Aorta (tissue), 5 donors: Measurements from ENCODE around the gene PKNOX2. TPM values are rescaled to one million over a fixed set of nuclear protein-coding genes. Genes with fewer than 3 reads are reported as not detected.

ENCODE experiments used
- ATAC-seq: fragments of 200-7000 bp; cut with Tn5 transposase; one replicate; pipeline ENCODE4 v1.9.1; 2022; ENCODE audit warnings: moderate library complexity; ENCODE audit not compliant: low FRiP score
- DNase-seq, 2 donors: peaks; one replicate each; pipeline ENCODE4 v3.0.0-alpha.2; 2020
- H3K27ac ChIP-seq, 2 donors: one replicate each; pipeline ENCODE4 v1.5.1; 2013; ENCODE audit warnings: low read length in 2 of 2, mild to moderate bottlenecking in 2 of 2, moderate library complexity in 2 of 2, control low read depth in 1 of 2, inconsistent platforms in 1 of 2, low read depth in 1 of 2
- H3K27me3 ChIP-seq, 2 donors: one replicate each; pipeline ENCODE4 v1.6.1; 2013; ENCODE audit warnings: control low read depth in 1 of 2, low read length in 1 of 2, mild to moderate bottlenecking in 1 of 2, moderate library complexity in 1 of 2; ENCODE audit not compliant: insufficient read depth in 2 of 2, control insufficient read depth in 1 of 2
- H3K36me3 ChIP-seq, 2 donors: one replicate each; pipeline ENCODE4 v1.6.1; 2013; ENCODE audit warnings: control low read depth in 1 of 2, low read length in 1 of 2, mild to moderate bottlenecking in 1 of 2; ENCODE audit not compliant: insufficient read depth in 2 of 2, control insufficient read depth in 1 of 2
- H3K4me1 ChIP-seq, 2 donors: one replicate each; pipeline ENCODE4 v1.6.1; 2013; ENCODE audit warnings: low read length in 2 of 2, control low read depth in 1 of 2, mild to moderate bottlenecking in 1 of 2, moderate library complexity in 1 of 2; ENCODE audit not compliant: insufficient read depth in 2 of 2, control insufficient read depth in 1 of 2
- H3K4me3 ChIP-seq, 2 donors: one replicate each; pipeline ENCODE4 v1.5.1; 2013; ENCODE audit warnings: low read length in 2 of 2, control low read depth in 1 of 2, mild to moderate bottlenecking in 1 of 2
- H3K9me3 ChIP-seq: one replicate; pipeline ENCODE4 v1.6.1; 2013; ENCODE audit warnings: mild to moderate bottlenecking, low read length; ENCODE audit not compliant: control insufficient read depth
- WGBS, 2 donors: extraction: QIAGEN DNeasy Blood & Tissue Kit; methylation state at CpG; one replicate each; pipeline ENCODE4 v1.1.7; 2013; 5-methylcytosine and 5-hydroxymethylcytosine counted together
- intact Hi-C, 2 donors: fragments of 100-400 bp; cut with DNase I; formaldehyde crosslinking; loops; one replicate each; pipeline versions ENCODE4 v1.14.2 to v1.15.0; 2022
- polyA plus RNA-seq, 2 donors: library from polyadenylated mRNA; stranded (reverse); fragments of 200-250 nt; gene quantifications; one replicate each; pipeline ENCODE4 v1.2.3, GENCODE V29; 2013
- total RNA-seq, 2 donors: library from RNA; stranded (reverse); fragmentation: NEBNext Ultra II Directional; extraction: Animal tissue kit (Norgen Biotek cat#: 25700); gene quantifications; one replicate each; pipeline ENCODE4 v1.2.1, GENCODE V29; 2021
- donor health status: healthy with polysubstance abuse.
- donor health status: Bipolar disorder and iron deficiency.
- donor health status: DM: no; HTN: no; CAD: no.
- donor health status: DM: no; HTN: no; CAD: no.
- donor health status: DM: yes; HTN: yes; CAD: no.

Gene PKNOX2
- total and polyA plus RNA-seq, 4 donors, result 1.8 to 19.8 (median 5.8) TPM

DNA sequence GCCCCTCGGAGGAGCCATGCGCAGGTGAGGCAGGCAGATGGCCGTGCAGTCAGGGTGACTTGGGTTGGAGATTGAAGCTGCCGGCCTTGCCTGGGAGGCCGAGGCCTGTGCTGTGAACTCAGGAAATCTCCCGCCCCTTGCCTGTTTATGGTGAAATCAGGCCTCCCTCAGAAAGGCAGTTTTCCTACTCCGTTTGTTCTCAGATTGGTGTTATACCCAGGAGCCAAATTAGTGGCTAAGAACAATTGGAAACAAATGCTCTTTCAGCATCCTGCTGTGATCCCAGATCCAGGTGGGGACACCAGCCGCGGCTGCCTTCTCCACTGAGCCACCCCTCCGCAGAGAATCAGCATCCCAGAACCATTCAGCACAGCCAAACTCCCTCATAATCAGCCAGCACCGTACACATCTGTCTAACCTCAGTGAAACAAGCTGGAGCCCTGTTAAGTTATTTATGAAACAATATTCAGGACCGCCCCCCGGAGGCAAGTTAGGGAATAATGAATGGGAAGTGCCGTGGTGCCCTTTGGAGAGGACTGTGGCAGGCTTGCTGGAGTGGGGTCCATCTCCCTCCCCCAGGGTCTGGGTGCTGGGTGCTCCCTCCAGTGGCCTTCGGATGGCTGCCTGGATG lies 60.0 kb downstream of the PKNOX2 start:
- Histone ChIP-seq H3K4me1 (no peaks in the 10 kb centered on the region), H3K9me3 (no peaks in the 10 kb centered on the region), H3K27ac (no peak overlapping the region), H3K36me3 (no peaks in the 10 kb centered on the region), H3K27me3 (no peaks in the 10 kb centered on the region), H3K4me3 (no peak overlapping the region)
- no peak for ATAC-seq
- peak in 1 of 2 donors; percentile 76 for DNase-seq
- 50 to 54% methylated on average over 15 of the region's 15 CpGs for WGBS, 2 donors
- intact Hi-C loops, result loop anchor here (5.0 to 10.0 kb wide), 2 partner anchors 62 to 260 kb away; partner anchors contain the start of gene PKNOX2 (in 2 of the 2)

GRCh38 chr11:125225401-125225800 lies 60.9 kb downstream of the PKNOX2 start:
- Histone ChIP-seq H3K27ac (no peak overlapping the region), H3K36me3 (no peaks in the 10 kb centered on the region), H3K9me3 (no peaks in the 10 kb centered on the region), H3K4me3 (no peak overlapping the region), H3K27me3 (no peaks in the 10 kb centered on the region), H3K4me1 (no peaks in the 10 kb centered on the region)
- WGBS, 2 donors, result 89 to 91% methylated on average over 2 of the region's 2 CpGs
- intact Hi-C loops, result loop anchor here in 1 of 2 donors (5.0 to 10.0 kb wide), 2 partner anchors 63 to 261 kb away; partner anchors contain the start of gene PKNOX2
- DNase-seq (peak in 1 of 2 donors; percentile 50), ATAC-seq (no peak)

GRCh38 chr11:125226031-125226430 lies 61.5 kb downstream of the PKNOX2 start:
- intact Hi-C loops, result loop anchor here in 1 of 2 donors (5.0 to 10.0 kb wide), 2 partner anchors 64 to 261 kb away; partner anchors contain the start of gene PKNOX2
- no peak overlapping the region for H3K27ac ChIP-seq
- no peaks in the 10 kb centered on the region for H3K4me1 ChIP-seq
- H3K4me3 ChIP-seq, result no peak overlapping the region
- DNase-seq, result no peak
- WGBS, 2 donors, result 64 to 65% methylated on average over 2 of the region's 2 CpGs
- no peaks in the 10 kb centered on the region for H3K36me3 ChIP-seq
- ATAC-seq, result no peak
- H3K27me3 ChIP-seq, result no peaks in the 10 kb centered on the region
- H3K9me3 ChIP-seq, result no peaks in the 10 kb centered on the region

DNA sequence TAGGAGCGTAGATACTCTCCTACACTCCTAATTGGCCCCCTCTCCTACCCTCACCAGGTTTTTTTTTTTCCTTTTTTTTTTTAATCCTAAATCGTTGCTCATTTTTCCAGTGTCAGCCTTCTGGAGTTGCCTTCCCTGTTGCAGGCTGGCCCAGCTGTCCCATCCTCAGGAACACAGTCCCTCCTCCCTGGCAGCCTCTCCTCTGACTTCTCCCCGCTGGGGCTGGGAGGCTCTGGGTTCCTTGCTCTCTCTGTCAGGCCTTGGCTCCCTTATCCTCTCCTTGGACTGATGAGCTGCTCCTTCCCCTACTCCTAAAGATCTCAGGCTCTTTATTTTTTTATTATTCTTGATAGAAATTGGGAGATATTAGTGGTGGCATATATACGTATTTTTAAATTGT lies 62.2 kb downstream of the PKNOX2 start:
- Histone ChIP-seq H3K4me1 (no peaks in the 10 kb centered on the region), H3K27ac (no peak overlapping the region), H3K36me3 (no peaks in the 10 kb centered on the region), H3K4me3 (no peak overlapping the region), H3K27me3 (no peaks in the 10 kb centered on the region), H3K9me3 (no peaks in the 10 kb centered on the region)
- WGBS, 2 donors, result 79 to 80% methylated on average over 4 of the region's 4 CpGs
- ATAC-seq, result no peak
- peak in 1 of 2 donors; percentile 44 for DNase-seq
- intact Hi-C loops, result loop anchor here in 1 of 2 donors (5.0 to 10.0 kb wide), 2 partner anchors 64 to 262 kb away; partner anchors contain the start of gene PKNOX2

DNA sequence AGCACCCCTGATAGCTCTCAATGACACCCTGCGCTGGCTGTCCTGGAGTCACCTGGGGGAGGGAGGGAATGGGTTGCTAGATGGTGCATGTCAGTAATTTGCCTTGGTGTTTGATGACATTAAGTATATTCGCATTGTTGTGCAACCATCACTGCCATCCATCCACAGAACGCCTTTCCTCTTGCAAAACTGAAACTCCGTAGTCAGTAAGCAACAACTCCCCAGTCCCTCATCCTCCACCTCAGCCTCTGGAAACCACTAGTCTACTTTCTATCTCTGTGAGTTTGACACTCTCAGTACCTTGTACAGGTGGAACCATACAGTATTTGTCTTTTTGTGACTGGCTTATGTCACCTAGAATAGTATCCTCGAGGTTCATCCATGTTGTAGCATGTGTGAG lies 62.6 kb downstream of the PKNOX2 start:
- ATAC-seq, result no peak
- intact Hi-C loops, result loop anchor here in 1 of 2 donors (5.0 to 10.0 kb wide), 2 partner anchors 65 to 262 kb away; partner anchors contain the start of gene PKNOX2
- Histone ChIP-seq H3K9me3 (no peaks in the 10 kb centered on the region), H3K4me3 (no peak overlapping the region), H3K36me3 (no peaks in the 10 kb centered on the region), H3K4me1 (no peaks in the 10 kb centered on the region), H3K27me3 (no peaks in the 10 kb centered on the region), H3K27ac (no peak overlapping the region)
- WGBS, 2 donors, result 79 to 85% methylated on average over 5 of the region's 5 CpGs
- peak in 1 of 2 donors; percentile 3 for DNase-seq

- DNase-seq (peak in 1 of 2 donors; percentile 16), ATAC-seq (no peak)
- Histone ChIP-seq H3K9me3 (no peaks in the 10 kb centered on the region), H3K27ac (no peak overlapping the region), H3K36me3 (no peaks in the 10 kb centered on the region), H3K4me1 (no peaks in the 10 kb centered on the region), H3K27me3 (no peaks in the 10 kb centered on the region), H3K4me3 (no peak overlapping the region)
- WGBS, 2 donors, result 90 to 97% methylated on average over 4 of the region's 4 CpGs
- intact Hi-C loops, result loop anchor here in 1 of 2 donors (5.0 to 10.0 kb wide), 2 partner anchors 66 to 264 kb away; partner anchors contain the start of gene PKNOX2
Observed at GRCh38 chr11:125228445-125228844, 63.9 kb downstream of the PKNOX2 start.

GRCh38 chr11:125228993-125229392 lies 64.4 kb downstream of the PKNOX2 start:
- ATAC-seq (no peak), DNase-seq (peak in 1 of 2 donors; percentile 58)
- no peak overlapping the region for H3K4me3 ChIP-seq
- no peak overlapping the region for H3K27ac ChIP-seq
- H3K4me1 ChIP-seq, result no peaks in the 10 kb centered on the region
- intact Hi-C loops, result loop anchor here in 1 of 2 donors (5.0 to 10.0 kb wide), 2 partner anchors 67 to 264 kb away; partner anchors contain the start of gene PKNOX2
- H3K27me3 ChIP-seq, result no peaks in the 10 kb centered on the region
- WGBS, 2 donors, result 92 to 93% methylated on average over 9 of the region's 9 CpGs
- no peaks in the 10 kb centered on the region for H3K36me3 ChIP-seq
- H3K9me3 ChIP-seq, result no peaks in the 10 kb centered on the region

- intact Hi-C loops, result loop anchor here in 1 of 2 donors (5.0 to 10.0 kb wide), 2 partner anchors 68 to 265 kb away; partner anchors contain the start of gene PKNOX2
- WGBS, 2 donors, result 89 to 97% methylated on average over 2 of the region's 2 CpGs
- DNase-seq (peak in 1 of 2 donors; percentile 27), ATAC-seq (no peak)
- no peak overlapping the region for H3K27ac ChIP-seq
- no peaks in the 10 kb centered on the region for H3K27me3 ChIP-seq
- H3K4me1 ChIP-seq, result no peaks in the 10 kb centered on the region
- H3K9me3 ChIP-seq, result no peaks in the 10 kb centered on the region
- H3K4me3 ChIP-seq, result no peak overlapping the region
- H3K36me3 ChIP-seq, result no peaks in the 10 kb centered on the region
Observed at GRCh38 chr11:125229916-125230315, 65.4 kb downstream of the PKNOX2 start.

- 71 to 92% methylated on average over 1 of the region's 1 CpG for WGBS, 2 donors
- H3K9me3 ChIP-seq, result peaks cover 3% of the 10 kb centered on the region
- no peaks in the 10 kb centered on the region for H3K27me3 ChIP-seq
- H3K4me3 ChIP-seq, result no peak overlapping the region
- no peak overlapping the region for H3K27ac ChIP-seq
- ATAC-seq, result no peak
- H3K4me1 ChIP-seq, result no peaks in the 10 kb centered on the region
- peak in 1 of 2 donors; percentile 11 for DNase-seq
- intact Hi-C loops, result no loop called here
- H3K36me3 ChIP-seq, result no peaks in the 10 kb centered on the region
Observed at GRCh38 chr11:125233116-125233515, 68.6 kb downstream of the PKNOX2 start.
